Activated T-cell treated with anti-CD3 and anti-CD28 coated beads, Interleukin-2, amount 50 U/mL, for 1 hour (primary cell): ENCODE measurements around the gene DTNBP1.
"Not testable (repeated sequence)": the region's sequence is repeated elsewhere in the genome, so short reads cannot be mapped to it uniquely, and the experiment has no call there.

ENCODE experiments used
- DNase-seq: peaks from one replicate; pipeline ENCODE4 v3.0.0-alpha.2; 2020

Gene DTNBP1

DNA sequence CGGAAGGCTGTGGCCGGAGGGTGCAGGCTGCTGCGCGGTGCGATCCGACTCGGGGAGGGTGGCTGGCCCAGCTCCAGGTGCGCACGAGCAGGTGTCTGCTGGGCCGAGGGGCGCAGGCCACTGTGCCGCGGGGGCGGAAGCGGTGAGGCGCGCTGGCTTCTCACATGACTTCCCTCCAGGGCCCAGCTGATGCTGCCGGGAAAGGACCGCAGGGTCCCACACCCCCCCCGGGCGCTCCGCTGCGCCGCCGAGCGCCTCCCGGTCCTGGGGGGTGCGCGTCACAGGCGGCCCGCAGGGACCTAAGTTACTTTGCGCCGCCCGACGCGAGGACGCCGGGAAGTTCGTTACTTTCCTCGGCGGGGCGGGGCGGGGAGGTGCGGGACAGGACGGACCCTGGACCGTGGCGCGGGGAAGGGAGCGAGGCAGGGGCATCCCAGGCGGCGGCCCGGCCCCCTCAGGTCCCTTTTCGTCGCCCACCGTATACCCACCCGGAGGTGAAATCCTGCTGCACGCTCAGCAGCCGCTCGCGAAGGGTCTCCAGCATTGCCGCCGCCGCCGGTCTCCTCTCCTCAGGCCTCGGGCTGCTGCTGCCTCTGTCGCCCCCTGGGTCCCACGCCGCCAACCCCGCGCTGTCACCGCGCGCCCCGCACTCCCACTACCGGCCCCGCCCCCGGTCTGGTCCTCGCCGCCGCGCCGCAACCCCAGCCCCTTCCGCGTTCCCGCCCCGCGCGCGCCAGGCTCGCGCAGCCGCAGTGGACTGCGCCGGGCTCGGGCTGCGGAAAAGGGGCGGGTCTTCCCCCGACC, at the start of gene DTNBP1:
Gene DTNBP1 (minus strand): TSS at position 703 of the 804 bp plus-strand sequence. CDS start 159 bp downstream, at position 544.
- DNase-seq: peak; percentile 87

DNA sequence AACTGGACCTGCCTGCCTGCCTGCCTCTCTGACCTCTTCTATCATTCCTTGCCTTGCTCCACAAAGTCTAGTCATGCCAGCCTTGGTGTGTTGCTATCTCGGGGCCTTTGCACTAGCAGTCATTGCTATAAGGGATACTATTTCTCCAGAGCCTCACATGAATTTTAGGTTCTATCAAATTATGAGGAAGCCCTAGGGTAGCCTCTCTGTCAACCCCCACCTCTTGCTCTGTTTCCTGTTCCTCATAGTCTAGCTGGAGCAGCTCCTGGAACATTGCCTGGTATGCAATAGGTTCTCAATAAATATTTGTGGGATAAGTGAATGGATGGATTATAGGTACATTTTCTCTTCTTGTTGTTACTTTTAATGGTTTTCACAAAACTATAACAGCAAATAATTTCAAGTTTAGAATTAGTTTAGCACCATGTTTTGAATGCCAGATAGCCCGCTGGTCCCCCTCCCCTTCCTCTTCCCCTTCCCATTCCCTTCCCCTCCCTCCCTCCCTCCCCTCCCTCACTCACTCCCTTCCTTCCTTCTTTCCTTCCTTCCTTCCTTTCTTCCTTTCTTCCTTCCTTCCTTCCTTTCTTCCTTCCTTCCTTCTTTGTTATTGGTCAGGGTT, 46.9 kb upstream of the DTNBP1 start:
- no peak for DNase-seq

- DNase-seq: no peak
Observed at GRCh38 chr6:15708231-15708630, 45.4 kb upstream of the DTNBP1 start.

DNA sequence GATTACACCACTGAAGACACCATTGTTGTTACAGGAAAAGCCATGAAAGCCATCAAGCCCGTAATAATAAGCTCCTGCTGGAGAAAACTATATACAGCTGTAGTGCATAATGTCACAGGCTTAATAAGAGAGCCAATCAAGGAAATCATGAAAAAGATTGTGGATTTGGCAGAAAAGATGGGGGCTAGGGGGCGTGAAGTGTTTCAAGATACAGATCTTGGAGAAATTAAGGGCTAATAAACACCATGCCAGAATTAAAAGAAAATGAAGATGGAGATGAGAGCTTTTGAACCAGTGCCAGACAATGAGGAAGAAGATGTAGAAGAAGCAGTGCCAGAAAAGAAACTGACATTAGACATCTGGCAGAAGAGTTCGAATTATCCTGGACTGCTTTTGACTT, 43.2 kb upstream of the DTNBP1 start:
- no peak for DNase-seq

- DNase-seq: no peak
Observed at GRCh38 chr6:15698471-15698870, 35.6 kb upstream of the DTNBP1 start.

- DNase-seq: no peak
Observed at GRCh38 chr6:15697895-15698294, 35.1 kb upstream of the DTNBP1 start.

DNA sequence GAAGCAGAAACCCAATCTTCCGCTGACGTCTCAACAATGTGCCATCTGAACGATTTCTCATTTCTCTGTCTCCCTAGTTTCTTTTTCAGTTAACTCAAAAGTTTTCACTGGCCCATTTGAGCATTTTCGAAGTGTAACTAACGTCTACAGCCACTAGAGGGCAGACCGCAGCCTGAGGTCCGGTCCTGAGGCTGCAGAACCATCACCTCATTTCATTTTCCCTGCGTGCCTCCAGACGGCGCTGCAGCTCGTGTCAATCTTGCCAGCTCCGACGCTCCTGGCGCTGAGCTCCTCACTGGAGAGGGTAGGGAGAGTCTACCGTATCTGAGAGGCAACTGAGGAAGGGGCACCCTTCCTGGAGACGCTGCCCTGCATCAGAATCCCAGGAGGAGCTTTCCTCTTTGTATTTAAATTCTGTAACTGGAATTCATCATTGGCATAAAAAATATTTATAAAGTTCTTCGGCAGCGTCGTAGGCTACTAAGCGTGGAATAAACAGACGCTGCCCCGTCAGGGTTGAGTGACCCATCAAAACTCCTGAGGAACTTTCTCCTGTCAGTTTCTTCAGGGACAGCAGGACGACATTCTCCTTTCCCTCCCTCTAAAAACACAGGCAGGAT, 28.5 kb upstream of the DTNBP1 start:
- peak; percentile 72 for DNase-seq

DNA sequence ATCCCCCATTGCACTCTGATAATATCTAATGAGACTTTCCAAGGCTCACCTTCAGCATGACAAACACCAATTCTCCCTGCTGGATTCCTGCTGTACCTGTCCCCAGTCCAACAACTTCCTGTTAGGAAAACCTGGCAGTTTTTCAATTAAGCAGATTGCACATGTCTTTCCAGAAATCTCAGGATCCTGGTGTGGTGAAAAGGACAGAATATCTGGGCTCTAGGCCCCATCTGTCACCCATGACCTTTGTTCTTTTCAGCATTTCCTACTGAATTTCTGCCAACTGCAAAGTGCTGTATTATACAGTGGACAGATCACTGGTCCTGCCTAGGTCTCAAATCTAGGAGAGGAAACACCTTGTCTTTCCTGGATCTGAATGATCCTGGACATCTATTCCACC, 27.7 kb upstream of the DTNBP1 start:
- no peak for DNase-seq

DNA sequence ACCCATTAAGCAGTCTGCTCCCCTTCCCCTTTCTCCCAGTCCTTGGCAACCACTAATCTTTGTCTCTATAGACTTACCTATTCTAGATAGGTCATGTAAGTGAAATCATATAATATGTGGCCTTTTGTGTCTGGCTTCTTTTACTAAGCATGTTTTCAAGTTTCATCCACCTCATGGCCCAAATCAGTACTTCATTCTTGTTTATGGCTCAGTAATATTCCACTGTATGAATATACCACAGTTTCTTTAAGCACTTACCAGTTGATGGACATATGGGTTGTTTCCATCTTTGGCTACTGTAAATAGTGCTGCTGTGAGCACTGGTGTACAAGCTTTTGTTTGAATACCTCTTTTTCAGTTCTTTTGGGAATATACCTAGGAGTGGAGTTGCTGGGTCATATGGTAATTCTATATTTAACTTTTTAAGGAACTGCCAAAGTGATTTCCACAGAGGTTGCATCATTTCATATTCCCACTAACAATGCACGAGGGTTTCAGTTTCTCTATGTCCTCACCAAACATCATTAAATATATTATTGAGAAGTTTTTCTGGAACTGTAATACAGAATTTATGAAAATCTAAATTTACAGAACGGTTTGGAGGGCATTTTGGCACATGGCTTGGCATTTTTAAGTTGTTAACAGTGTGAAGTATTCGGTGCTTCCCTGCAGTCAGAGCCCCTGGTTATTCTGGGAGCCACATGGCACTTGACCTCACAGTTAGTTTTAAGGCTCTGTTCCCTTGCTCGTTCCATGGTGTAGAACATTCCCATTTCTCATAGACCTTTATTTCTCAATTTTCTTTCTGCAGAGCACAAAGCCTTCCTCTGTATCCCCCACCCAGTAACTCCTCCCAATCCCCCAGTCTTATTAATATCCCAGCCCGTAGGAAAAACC, 27.0 kb upstream of the DTNBP1 start:
- no peak for DNase-seq

DNA sequence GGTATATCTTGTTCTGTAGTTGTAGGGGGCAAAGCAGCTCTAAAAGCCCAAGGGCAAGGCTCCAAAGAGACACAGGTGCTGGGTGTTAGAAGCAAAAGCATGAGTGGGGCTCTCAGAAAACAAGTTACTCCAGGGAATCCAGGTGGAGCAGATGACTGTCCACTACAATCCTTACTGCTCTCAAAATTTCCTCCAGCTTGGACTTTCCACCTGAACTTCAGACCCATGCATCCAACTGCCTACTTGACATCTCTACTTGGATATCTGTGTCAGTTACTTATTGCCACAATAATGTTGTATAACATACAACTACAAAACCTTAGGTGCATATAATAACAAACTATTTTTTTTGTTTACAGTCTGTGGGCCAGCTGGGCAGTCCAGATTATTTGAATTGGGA, 22.8 kb upstream of the DTNBP1 start:
- DNase-seq: no peak

DNA sequence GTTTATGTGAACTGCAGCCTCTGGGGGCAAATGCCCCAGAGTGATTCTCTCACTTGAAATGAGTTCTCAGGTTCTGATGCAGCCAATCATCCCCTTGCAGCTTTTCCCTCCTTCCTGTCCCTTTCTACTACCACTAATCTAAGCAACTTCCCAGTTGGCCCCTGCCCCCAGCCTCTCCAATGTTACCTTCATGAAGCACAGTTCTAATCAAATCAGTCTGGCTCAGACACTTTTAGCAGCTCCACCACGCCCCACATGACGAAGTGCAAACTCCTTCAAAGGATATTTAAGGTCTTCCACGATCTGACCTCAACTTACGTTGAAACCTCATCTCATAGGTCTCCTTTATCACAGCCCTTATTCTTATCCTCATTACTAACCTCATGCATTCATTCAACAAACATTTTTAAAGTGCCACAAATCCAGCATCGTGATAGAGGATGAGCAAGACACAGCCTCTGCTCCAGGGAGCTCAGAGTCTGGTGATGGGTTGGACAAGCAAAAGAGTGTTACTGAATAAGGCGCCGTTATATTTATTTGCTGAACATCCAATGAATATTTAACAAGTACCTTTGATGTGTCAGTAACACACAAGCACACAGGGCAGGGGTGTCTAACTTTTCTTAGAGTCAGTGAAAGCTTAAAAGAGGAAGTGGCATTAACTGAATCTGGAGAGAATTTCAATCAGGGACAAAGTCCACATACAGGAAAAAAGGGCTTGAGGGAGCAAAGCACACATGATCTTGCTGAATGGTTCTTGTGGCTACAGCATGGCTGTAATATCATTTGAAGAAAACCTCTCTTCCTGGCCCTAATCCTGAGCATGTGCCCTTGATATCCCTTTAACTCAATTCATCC, 20.4 kb upstream of the DTNBP1 start:
- DNase-seq: no peak

DNA sequence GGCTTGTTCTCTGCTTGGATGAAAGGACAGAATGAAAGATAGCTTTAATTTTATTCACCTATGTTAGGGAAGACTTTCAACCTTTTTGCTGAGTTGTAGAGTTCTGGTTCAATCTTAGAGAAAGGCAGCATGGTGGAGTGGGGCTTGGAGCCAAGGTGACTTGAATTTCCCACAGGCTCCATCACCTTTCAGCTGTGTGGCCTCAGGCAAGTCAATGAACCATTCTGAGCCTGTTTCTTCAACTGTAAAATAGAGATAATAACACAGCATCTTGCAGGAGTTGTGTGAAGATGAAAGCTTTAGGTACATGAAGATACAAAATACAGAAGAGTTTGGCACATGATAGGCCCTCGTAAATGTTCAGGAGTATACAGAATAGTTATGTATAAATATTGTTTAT, 19.1 kb upstream of the DTNBP1 start:
- DNase-seq: no peak

DNA sequence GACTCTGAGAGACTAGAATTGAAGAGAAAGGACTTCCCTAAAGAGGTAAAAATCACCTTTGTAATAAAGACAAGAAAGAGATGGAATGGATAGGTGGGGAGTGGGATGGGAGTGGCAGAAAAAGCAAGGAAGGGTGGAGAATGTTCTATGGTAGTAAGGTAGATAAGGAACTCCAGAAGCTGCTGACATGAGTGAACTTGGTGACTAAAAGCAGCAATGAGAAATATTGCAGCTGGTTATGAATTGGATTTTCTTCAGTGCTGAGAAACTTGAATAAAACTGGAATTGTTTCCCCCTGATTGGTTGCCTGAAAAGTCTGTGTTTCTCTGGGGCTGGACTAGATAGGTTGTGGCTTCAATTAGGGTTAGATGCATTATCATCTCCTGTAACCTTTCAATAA, 15.7 kb upstream of the DTNBP1 start:
- no peak for DNase-seq

DNA sequence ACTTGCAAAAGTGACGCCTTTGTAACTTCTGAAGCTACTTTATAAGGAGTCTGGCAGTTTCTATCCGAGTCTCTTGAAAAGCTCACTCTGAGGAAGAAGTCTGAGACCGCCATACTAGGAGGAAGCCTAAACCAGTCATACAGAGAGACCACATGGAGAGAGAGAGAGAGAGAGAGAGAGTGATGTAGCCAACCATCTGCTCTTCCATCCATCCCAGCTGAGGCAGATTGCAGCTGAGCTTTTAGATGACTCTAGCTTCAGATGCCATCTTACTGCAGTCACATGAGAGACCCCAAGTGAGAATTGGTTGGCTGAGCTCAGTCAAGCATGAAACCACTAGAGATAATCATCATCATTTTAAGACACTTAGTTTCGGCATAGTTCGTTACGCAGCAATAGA, 15.0 kb upstream of the DTNBP1 start:
- no peak for DNase-seq

GRCh38 chr6:15675536-15676220, 12.8 kb upstream of the DTNBP1 start:
- no peak for DNase-seq

DNA sequence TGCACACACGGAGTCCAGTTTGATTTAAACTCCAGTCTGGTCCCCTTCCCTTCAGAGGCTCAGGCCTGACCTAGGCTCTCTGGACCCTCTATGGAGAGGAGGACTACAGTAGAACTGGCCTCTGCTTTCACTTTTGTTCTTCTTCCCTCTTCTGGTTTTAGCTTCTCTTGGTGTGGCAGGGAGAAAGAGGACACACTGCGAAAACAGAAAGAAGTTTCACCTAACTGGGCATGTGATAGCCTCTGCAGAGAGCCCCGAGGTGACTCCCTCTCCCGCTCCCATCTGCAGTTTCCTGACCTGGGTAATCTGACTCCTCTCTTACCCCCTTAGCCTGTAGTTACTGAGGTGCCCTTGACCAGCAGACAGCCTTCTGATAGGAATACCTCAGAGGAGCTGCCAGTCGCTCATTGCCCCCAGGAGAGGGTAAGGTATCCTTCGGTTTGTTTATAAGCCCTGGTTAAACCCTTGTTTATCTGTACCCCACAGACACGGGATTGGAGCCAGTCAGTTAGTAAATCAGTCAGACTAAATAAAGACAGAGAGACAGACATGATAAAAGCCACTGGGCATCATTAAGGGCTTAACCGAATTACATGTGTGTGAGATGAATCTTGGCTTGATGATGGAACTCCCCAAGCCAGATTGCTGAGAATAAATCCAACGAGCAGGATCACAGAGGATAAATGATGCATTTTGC, 12.0 kb upstream of the DTNBP1 start:
- DNase-seq: no peak

DNA sequence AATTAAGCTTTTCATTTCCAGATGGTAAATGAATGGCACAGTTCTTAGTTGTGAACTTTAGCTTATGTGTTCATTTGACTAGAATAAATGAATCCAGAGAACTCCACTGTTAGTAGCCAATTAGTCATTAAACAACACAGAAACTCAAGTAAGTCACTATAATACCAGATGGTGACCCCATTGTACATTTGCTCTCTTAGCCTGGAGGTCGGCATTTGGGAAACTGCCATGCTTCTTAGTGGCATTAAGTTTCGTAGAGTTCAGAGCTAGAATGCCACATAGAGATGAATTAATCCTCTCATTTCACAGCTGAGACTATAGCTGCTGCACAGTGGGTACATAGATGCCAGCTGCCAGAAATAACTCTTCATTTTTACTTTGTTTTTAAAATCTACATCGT, 10.8 kb upstream of the DTNBP1 start:
- DNase-seq: no peak

DNA sequence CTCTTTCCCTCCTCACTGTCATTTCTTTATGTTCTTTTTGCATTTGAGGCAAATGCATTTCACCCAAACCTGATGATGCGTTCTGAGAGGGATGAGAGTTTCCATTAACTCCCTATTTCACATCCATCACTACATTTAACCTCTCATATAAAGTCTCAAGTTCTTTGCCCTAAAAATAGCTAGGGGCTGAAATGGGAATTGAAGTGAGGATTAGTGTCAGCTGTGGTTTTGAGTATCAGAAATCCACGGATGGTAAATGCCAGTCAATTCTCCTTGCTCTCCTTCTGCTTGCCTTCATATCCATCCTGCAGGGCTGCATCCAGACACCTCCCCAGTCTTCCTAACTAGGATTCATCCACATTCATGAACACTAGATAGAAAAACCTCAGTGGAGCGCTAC, 10.0 kb upstream of the DTNBP1 start:
- DNase-seq: no peak

DNA sequence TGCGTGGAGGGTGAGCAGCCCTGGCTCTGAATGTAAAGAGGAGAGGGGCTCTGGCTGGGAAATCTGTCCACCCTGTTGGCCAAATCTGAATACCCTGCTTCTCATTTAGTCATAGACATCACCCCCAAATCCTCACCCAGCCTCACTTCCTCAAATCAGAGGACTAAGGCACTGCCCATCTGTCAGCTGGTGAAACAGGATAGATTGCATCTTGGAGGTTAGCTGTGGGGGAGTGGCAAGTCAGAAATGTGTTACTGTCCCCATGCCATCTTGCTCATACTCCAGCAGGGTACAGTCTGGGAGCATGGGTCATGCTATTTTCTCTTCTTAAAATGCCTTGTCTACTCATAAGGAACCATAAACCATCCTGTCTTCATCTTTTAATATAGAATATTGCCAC, 9.5 kb upstream of the DTNBP1 start:
- no peak for DNase-seq

- DNase-seq: no peak
Observed at GRCh38 chr6:15668918-15669317, 6.1 kb upstream of the DTNBP1 start.

DNA sequence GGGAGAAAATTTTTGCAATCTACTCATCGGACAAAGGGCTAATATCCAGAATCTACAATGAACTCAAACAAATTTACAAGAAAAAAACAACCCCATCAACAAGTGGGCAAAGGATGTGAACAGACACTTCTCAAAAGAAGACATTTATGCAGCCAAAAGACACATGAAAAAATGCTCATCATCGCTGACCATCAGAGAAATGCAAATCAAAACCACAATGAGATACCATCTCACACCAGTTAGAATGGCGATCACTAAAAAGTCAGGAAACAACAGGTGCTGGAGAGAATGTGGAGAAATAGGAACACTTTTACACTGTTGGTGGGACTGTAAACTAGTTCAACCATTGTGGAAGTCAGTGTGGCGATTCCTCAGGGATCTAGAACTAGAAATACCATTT, 4.1 kb upstream of the DTNBP1 start:
- DNase-seq: not testable (repeated sequence)
